GM18907 (cell line): Measurements from ENCODE around the gene LIPN.

Source experiments
- ATAC-seq: cut with Tn5 transposase; IDR thresholded peaks from one replicate; pipeline ENCODE4 v1.9.1; 2021; ENCODE audit warnings: mild to moderate bottlenecking, moderate library complexity; ENCODE audit not compliant: unreplicated experiment

Gene LIPN

GRCh38 chr10:88783724-88784123 lies 23.9 kb downstream of the LIPN start:
- no peak for ATAC-seq

DNA sequence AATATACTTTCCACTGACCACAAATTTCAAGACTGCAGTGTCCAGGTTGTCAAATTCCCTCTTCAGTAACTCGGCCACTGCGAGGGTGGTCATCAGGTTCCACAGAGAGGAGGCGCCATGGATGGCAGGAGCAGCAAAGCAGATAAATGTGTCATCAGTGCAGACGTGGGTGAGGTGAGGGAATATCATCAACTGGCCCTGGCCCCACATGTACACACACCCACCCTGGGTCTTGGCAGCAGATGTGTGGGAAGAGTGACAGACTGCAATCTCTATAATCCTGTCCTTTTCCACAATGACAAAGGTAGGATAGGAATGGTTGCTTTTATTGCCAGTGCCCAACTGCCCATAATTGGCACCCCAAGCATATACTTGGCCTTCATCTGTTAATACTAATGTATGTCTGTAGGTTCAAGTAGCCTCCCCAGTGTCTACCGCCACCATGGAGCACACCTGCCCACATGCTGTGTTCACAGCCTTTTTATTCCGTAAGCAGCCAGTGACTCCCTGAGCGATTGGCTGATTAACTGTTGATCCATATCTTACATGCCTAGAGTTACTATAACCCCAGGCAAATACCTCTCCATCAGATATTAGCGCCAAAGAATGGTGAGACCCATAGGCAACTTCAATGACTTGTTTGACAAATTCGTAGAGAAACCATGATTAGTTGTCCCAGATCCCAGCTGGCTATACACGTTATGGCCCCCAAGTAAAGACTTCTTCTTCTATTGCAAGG lies 26.4 kb downstream of the LIPN start:
- no peak for ATAC-seq

GRCh38 chr10:88787463-88787862 lies 27.6 kb downstream of the LIPN start:
- ATAC-seq, result no peak

GRCh38 chr10:88788924-88789323 lies 29.1 kb downstream of the LIPN start:
- no peak for ATAC-seq

DNA sequence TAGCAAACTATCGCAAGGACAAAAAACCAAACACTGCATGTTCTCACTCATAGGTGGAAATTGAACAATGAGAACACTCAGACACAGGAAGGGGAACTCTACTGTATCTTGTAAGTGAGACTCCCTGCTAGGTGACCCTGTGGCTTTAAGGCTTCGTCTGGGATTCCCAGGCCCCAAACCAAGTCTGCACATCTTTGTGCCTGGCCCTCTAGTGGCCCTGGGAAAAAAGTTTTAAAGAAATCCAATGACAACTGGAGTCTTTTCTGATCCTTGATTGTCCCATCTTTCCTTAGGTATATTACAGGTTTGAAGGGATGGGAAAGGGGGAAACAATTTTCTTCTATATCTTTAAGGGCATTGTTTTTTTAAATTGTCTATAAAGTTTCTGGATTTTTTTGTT lies 32.1 kb downstream of the LIPN start:
- ATAC-seq, result peak; percentile 63

- ATAC-seq, result no peak
Observed at GRCh38 chr10:88792661-88793060, 32.8 kb downstream of the LIPN start.

DNA sequence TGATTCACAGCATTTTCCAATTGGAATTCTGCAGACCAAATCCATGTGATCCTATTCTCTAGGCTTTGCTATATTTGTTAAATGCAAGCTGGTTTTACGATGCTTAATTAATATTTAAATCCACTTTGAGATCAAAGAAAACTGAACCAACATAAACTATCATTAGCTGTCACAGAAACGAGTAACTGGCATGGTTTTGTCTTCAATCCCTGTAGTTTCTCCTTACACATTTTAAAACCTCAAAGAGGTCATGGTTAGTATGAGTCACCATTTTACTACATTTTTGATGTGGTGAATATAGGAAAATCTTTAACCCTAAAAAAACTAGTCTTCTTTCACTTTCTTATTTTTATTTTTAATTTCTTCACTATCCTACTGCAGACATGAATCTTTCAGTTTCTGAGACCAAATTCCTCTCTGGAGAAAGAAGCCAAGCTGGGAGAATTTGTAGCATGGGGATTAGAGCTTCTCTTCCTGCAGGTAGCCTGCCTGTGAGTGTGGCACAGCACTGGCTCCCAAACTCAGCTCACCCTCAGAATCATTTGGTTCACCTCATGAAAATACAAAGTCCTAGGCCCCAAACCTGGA lies 34.0 kb downstream of the LIPN start:
- ATAC-seq, result no peak

- ATAC-seq, result no peak
Observed at GRCh38 chr10:88794731-88795130, 34.9 kb downstream of the LIPN start.

GRCh38 chr10:88800152-88801125 lies 40.6 kb downstream of the LIPN start:
- ATAC-seq, result no peak

DNA sequence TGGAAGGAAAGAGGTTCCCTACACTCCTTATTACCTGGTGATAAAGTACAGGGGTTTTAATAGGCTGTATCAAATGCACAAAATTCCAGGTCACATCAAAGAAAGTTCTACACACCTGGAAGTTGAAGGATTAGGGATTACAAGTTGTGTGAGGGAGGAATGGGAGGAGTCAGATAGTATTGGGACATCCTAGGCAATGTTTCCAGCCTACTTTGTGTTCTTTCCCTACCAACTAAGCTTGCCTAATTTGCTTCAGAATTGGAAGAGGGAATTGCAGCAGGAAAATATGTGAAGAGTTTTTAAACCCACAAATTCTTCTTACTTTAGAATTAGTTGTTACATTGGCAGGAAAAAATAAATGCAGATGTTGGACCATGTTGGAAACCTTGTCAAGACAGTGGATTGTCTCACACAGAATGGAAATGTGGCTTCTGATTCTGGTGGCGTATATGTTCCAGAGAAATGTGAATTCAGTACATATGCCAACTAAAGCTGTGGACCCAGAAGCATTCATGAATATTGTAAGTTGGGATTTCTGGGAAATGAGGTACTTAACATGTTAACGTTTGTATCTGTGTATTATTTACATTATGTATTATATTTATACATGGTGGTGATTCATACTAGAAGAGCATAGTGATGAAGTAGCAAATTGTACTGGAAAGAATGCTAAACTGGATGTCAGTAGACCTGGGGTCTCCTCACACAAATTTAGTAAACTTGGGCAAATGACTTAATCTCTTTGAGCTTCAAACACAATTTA lies 42.9 kb downstream of the LIPN start, which contains the start of gene LIPM:
LIPM (plus strand) TSS at position 208 of the 763 bp plus-strand sequence; CDS start at position 375, 167 bp downstream.
- ATAC-seq, result no peak

- no peak for ATAC-seq
Observed at GRCh38 chr10:88803641-88804040, 43.8 kb downstream of the LIPN start.

DNA sequence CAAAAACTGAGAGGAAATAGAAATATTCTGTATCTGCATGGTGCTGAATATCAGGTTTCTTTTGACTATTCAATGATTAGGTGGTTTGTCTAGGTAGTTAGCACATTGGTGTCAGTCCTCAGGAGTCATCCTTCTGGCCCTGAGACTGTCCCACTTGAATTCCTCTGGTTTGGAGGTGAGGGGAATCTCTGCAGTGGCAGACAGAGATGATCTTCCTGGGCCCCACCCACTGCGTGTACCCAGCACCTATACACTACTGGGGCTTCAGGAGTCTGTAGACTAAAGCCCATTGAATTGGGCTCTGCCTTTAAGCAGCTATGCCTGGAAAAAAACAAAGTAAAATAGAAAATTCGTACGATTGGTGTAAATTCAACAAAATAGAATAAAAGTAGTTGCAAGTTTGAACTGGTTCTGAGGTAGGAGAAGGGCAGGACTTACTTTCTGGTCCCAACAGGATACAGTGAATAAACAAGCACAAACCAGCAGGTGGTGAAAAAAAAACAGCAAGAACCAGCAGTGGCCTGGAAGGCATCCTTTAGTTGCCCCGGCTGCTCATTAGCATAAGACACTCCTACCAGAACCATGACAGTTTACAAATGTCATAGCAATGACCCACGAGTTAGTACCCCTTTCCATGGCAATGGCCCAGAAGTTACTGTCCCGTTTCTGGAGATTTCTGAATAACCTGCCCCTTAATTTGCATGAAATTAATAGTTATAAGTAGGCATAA lies 44.4 kb downstream of the LIPN start:
- ATAC-seq, result no peak

DNA sequence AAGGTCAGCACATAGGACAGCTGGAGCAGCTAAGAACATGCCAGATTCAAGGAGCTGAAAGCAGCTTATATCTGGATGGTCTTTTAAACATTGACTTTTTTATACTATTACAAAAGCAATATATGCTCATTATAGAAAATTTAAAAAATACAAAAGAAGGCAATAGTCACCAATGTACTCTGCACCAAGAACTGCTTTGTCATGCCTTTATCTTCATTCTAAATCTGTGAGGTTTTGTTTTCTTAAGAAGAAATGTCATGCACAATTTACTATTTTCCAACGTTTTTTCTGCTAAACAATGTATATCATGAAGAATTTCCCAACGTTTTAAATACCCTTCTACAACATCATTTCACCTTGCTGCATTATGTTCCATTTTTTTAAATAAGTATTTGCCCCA lies 45.5 kb downstream of the LIPN start:
- ATAC-seq, result no peak

- no peak for ATAC-seq
Observed at GRCh38 chr10:88805924-88806323, 46.1 kb downstream of the LIPN start.

DNA sequence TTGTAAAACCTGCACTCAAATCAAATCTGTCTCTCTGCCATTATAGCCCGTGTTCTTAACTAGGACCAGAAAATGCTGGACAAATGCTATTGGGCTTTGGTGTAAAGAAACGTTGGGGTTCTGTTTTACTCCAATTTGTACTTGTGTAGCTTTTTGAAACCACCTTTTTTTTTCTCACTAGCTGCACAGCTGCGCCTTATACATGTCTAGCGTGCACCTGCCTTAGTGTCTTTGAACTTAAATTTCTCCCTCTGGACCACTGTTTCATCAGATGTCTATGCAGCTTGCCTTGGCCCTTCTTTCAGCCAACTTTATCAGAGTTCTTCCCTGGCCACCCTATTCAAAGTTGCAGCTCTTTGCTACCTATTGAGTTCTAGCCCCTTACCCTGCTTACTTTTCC lies 49.8 kb downstream of the LIPN start:
- no peak for ATAC-seq

DNA sequence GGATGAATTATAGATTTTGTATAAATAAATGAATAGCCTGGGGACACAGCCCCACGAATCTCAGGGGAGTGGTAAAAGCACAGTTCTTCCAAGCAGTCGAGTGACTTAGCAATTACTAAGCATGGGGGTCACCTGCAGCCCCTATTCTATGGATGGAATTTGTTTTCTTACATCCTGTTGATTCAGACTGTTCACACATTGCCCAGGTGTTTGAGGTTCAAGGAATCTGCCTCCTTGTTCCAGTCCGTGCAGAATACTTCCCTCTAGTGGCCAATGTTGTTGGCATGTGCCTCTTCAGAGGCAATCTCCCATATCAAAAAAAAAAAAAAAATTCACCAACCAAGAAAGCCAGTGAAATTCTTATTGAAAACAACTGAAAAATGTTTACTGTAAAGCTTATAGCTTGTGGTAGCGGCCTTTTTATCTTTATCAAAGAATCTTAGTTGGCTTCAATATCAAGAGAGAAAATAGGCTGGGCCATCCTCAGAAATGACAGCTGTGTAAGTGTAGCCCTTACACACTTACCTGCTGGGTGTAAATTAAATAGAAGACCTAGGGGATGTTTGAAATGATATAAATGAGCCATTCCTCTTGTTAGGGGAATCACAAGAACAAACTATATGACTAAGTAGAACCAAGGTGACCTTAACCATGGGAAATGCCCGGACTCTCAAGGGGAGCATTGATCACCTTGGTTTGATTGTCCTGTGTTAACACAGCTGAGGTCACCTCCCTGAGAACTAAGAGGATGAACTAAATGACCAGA lies 50.6 kb downstream of the LIPN start:
- peak; percentile 60 for ATAC-seq

GRCh38 chr10:88813200-88813599 lies 53.4 kb downstream of the LIPN start:
- no peak for ATAC-seq

GRCh38 chr10:88819290-88819689 lies 59.5 kb downstream of the LIPN start:
- no peak for ATAC-seq

GRCh38 chr10:88820748-88821401 lies 61.1 kb downstream of the LIPN start:
- ATAC-seq, result no peak
